Gastroesophageal sphincter (tissue), 3 donors: ENCODE results near the gene GDPD3.

Source experiments
- EP300 ChIP-seq: sonication (generic); formaldehyde crosslinking; IDR thresholded peaks from one replicate; pipeline ENCODE4 v1.6.1; 2017; ENCODE audit warnings: antibody characterized with exemption, mild to moderate bottlenecking
- POLR2A ChIP-seq, 2 donors: fragments of 450-650 bp; IDR thresholded peaks; one replicate each; pipeline ENCODE4 v1.6.1; 2017; ENCODE audit warnings: antibody characterized with exemption in 2 of 2, mild to moderate bottlenecking in 2 of 2, moderate library complexity in 1 of 2
- TF ChIP-seq, protein P1 (sequence below), 4 experiments: fragments of 200-600 bp in 2 of 4; fragments of 450-650 bp in 2 of 4; sonication (generic) in 1 of 4; IDR thresholded peaks; one replicate each; pipeline ENCODE4 v1.5.1; 2017 to 2019; ENCODE audit warnings: antibody characterized with exemption in 4 of 4, mild to moderate bottlenecking in 2 of 4, moderate library complexity in 2 of 4

GRCh38 chr16:30149250-30149930 lies 36.1 kb upstream of the GDPD3 start:
- TF ChIP-seq POLR2A (IDR thresholded peaks at IDR 0.05) (no peak), EP300 (no peak)
- TF ChIP-seq, protein P1, sequence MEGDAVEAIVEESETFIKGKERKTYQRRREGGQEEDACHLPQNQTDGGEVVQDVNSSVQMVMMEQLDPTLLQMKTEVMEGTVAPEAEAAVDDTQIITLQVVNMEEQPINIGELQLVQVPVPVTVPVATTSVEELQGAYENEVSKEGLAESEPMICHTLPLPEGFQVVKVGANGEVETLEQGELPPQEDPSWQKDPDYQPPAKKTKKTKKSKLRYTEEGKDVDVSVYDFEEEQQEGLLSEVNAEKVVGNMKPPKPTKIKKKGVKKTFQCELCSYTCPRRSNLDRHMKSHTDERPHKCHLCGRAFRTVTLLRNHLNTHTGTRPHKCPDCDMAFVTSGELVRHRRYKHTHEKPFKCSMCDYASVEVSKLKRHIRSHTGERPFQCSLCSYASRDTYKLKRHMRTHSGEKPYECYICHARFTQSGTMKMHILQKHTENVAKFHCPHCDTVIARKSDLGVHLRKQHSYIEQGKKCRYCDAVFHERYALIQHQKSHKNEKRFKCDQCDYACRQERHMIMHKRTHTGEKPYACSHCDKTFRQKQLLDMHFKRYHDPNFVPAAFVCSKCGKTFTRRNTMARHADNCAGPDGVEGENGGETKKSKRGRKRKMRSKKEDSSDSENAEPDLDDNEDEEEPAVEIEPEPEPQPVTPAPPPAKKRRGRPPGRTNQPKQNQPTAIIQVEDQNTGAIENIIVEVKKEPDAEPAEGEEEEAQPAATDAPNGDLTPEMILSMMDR (IDR thresholded peaks at IDR 0.05) = no peak
